Stimulated activated CD8-positive, alpha-beta memory T cell treated with anti-CD3 and anti-CD28 coated beads, Interleukin-2, amount 100 ng/mL, for 1 hour (primary cell): ENCODE data around the gene ITIH5.
"Not testable (repeated sequence)": the region's sequence is repeated elsewhere in the genome, so short reads cannot be mapped to it uniquely, and the experiment has no call there.

Experiments
- DNase-seq, 2 donors: peaks; one replicate each; pipeline ENCODE4 v3.0.0-alpha.2; 2020; ENCODE audit warnings: low read depth in 2 of 2

The ITIH5 gene

GRCh38 chr10:7687228-7687907, 20.6 kb upstream of the ITIH5 start:
- peak; percentile 46 to 50 for DNase-seq

GRCh38 chr10:7686351-7687171, 19.8 kb upstream of the ITIH5 start:
- no peak for DNase-seq

- not testable (repeated sequence) for DNase-seq
Measured at GRCh38 chr10:7680078-7680477, 13.3 kb upstream of the ITIH5 start.

- no peak for DNase-seq
Measured at GRCh38 chr10:7679256-7679655, 12.5 kb upstream of the ITIH5 start.

- no peak for DNase-seq
Measured at GRCh38 chr10:7672341-7673134, 5.8 kb upstream of the ITIH5 start.

GRCh38 chr10:7670157-7670556, 3.4 kb upstream of the ITIH5 start:
- DNase-seq, result no peak

GRCh38 chr10:7667262-7668141, 736 bp upstream of the ITIH5 start:
- no peak for DNase-seq

GRCh38 chr10:7665767-7666166, 999 bp downstream of the ITIH5 start:
- DNase-seq, result no peak

GRCh38 chr10:7664707-7665106, 2.1 kb downstream of the ITIH5 start:
- DNase-seq, result no peak

GRCh38 chr10:7662522-7662921, 4.2 kb downstream of the ITIH5 start:
- DNase-seq, result no peak

- no peak for DNase-seq
Measured at GRCh38 chr10:7659560-7659959, 7.2 kb downstream of the ITIH5 start.

GRCh38 chr10:7657552-7657951, 9.2 kb downstream of the ITIH5 start:
- no peak for DNase-seq

- not testable (repeated sequence) for DNase-seq
Measured at GRCh38 chr10:7657079-7657478, 9.7 kb downstream of the ITIH5 start.

- no peak for DNase-seq
Measured at GRCh38 chr10:7651853-7652470, 14.8 kb downstream of the ITIH5 start.

- DNase-seq, result no peak
Measured at GRCh38 chr10:7649673-7650300, 17.0 kb downstream of the ITIH5 start.

- no peak for DNase-seq
Measured at GRCh38 chr10:7647062-7647664, 19.6 kb downstream of the ITIH5 start.

- no peak for DNase-seq
Measured at GRCh38 chr10:7642491-7643011, 24.2 kb downstream of the ITIH5 start.

- no peak for DNase-seq
Measured at GRCh38 chr10:7635408-7636125, 31.2 kb downstream of the ITIH5 start.
